Stimulated activated CD8-positive, alpha-beta memory T cell treated with anti-CD3 and anti-CD28 coated beads, Interleukin-4, amount 100 ng/mL, for 24 hours (primary cell): Measurements from ENCODE around the gene SLC2A4RG.

Experiments used
- DNase-seq: peaks from one replicate; pipeline ENCODE4 v3.0.0-alpha.2; 2020; ENCODE audit warnings: low read depth

Gene SLC2A4RG

GRCh38 chr20:63778034-63778752, 38.6 kb downstream of the SLC2A4RG start:
- no peak for DNase-seq

- no peak for DNase-seq
Measured at GRCh38 chr20:63778857-63779256, 39.3 kb downstream of the SLC2A4RG start.

GRCh38 chr20:63781181-63781580, 41.6 kb downstream of the SLC2A4RG start:
- no peak for DNase-seq

- peak; percentile 40 for DNase-seq
Measured at GRCh38 chr20:63782051-63782471, 42.5 kb downstream of the SLC2A4RG start.

- no peak for DNase-seq
Measured at GRCh38 chr20:63782521-63782971, 43.0 kb downstream of the SLC2A4RG start.

GRCh38 chr20:63783970-63784369, 44.4 kb downstream of the SLC2A4RG start:
- DNase-seq = no peak

GRCh38 chr20:63785691-63786131, 46.1 kb downstream of the SLC2A4RG start:
- no peak for DNase-seq

- DNase-seq = no peak
Measured at GRCh38 chr20:63787302-63787701, 47.7 kb downstream of the SLC2A4RG start.

GRCh38 chr20:63787749-63788148, 48.2 kb downstream of the SLC2A4RG start:
- DNase-seq = no peak

- no peak for DNase-seq
Measured at GRCh38 chr20:63789836-63790571, 50.4 kb downstream of the SLC2A4RG start.

GRCh38 chr20:63790572-63791168, 51.1 kb downstream of the SLC2A4RG start:
- DNase-seq = no peak

- no peak for DNase-seq
Measured at GRCh38 chr20:63791497-63792156, 52.1 kb downstream of the SLC2A4RG start.

- DNase-seq = no peak
Measured at GRCh38 chr20:63792866-63793265, 53.3 kb downstream of the SLC2A4RG start.
